ENCODE measurements around the gene SLC4A11.

SLC4A11 gene

DNA sequence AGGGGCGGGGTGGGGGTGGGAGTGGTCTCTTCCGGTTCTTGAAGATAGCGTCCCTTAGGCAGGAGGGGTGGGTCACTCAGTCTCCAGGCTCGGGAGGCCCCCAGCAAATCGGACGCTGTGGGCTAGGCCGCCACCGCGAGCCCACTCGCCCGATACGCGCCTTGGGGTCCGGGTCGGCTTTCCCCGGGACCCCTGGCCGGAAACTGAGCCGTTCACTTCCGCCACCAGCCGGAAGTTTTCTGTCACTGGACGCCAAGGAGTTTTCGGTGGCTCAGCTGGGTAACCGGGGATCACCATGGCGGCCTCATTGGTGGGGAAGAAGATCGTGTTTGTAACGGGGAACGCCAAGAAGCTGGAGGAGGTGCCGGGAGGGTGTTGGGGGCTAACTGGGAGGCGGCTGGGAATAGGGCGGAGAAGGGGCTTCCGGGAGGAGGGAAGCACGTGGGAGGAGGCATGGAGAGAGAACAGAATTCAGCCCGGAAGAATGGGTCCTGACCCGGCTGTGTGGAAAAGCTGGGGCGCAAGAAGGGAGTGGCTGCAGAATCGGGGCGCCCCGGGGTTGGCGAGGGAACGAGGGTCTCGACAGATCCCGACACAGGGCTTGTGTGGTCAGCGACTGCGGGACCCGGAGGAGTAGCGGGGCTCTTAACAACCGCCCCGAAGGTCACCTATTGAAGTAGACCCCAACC, 29.6 kb downstream of the SLC4A11 start, which contains the start of gene ITPA:
Gene ITPA (plus strand): TSS at position 242 of the 689 bp plus-strand sequence. CDS start 54 bp downstream, at position 296.
- TF ChIP-seq ZBTB7A (IDR thresholded peaks at IDR 0.05; ENCODE audit: low read depth) (peak; percentile 90; the same call in 1 of the 2 replicates), EP300 (IDR thresholded peaks at IDR 0.05; ENCODE audit: borderline replicate concordance) (no peak), CEBPB (IDR thresholded peaks at IDR 0.05) (no peak), CREB1 (IDR thresholded peaks at IDR 0.05; ENCODE audit: low read depth) (no peak), YY1 (IDR thresholded peaks at IDR 0.05; ENCODE audit: low read depth) (peak; percentile 74; the same call in 1 of the 2 replicates), RAD21 (IDR thresholded peaks at IDR 0.05; ENCODE audit: low read depth) (no peak), TEAD4 (IDR thresholded peaks at IDR 0.05) (no peak), TAF1 (IDR thresholded peaks at IDR 0.05; ENCODE audit: low read depth) (peak; percentile 80), NFIC (IDR thresholded peaks at IDR 0.05) (no peak), TCF12 (IDR thresholded peaks at IDR 0.05; ENCODE audit: low read depth) (peak; percentile 65), EGR1 (IDR thresholded peaks at IDR 0.05) (no peak), FOXM1 (IDR thresholded peaks at IDR 0.05; ENCODE audit: borderline replicate concordance, low read depth) (no peak)
- TF ChIP-seq, protein P1, sequence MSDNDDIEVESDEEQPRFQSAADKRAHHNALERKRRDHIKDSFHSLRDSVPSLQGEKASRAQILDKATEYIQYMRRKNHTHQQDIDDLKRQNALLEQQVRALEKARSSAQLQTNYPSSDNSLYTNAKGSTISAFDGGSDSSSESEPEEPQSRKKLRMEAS (IDR thresholded peaks at IDR 0.05), result peak; percentile 93
- TF ChIP-seq, protein P2, sequence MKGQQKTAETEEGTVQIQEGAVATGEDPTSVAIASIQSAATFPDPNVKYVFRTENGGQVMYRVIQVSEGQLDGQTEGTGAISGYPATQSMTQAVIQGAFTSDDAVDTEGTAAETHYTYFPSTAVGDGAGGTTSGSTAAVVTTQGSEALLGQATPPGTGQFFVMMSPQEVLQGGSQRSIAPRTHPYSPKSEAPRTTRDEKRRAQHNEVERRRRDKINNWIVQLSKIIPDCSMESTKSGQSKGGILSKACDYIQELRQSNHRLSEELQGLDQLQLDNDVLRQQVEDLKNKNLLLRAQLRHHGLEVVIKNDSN (IDR thresholded peaks at IDR 0.05), result peak; percentile 64
- TF ChIP-seq, protein P3, sequence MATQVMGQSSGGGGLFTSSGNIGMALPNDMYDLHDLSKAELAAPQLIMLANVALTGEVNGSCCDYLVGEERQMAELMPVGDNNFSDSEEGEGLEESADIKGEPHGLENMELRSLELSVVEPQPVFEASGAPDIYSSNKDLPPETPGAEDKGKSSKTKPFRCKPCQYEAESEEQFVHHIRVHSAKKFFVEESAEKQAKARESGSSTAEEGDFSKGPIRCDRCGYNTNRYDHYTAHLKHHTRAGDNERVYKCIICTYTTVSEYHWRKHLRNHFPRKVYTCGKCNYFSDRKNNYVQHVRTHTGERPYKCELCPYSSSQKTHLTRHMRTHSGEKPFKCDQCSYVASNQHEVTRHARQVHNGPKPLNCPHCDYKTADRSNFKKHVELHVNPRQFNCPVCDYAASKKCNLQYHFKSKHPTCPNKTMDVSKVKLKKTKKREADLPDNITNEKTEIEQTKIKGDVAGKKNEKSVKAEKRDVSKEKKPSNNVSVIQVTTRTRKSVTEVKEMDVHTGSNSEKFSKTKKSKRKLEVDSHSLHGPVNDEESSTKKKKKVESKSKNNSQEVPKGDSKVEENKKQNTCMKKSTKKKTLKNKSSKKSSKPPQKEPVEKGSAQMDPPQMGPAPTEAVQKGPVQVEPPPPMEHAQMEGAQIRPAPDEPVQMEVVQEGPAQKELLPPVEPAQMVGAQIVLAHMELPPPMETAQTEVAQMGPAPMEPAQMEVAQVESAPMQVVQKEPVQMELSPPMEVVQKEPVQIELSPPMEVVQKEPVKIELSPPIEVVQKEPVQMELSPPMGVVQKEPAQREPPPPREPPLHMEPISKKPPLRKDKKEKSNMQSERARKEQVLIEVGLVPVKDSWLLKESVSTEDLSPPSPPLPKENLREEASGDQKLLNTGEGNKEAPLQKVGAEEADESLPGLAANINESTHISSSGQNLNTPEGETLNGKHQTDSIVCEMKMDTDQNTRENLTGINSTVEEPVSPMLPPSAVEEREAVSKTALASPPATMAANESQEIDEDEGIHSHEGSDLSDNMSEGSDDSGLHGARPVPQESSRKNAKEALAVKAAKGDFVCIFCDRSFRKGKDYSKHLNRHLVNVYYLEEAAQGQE (IDR thresholded peaks at IDR 0.05; ENCODE audit: low read depth), result no peak

DNA sequence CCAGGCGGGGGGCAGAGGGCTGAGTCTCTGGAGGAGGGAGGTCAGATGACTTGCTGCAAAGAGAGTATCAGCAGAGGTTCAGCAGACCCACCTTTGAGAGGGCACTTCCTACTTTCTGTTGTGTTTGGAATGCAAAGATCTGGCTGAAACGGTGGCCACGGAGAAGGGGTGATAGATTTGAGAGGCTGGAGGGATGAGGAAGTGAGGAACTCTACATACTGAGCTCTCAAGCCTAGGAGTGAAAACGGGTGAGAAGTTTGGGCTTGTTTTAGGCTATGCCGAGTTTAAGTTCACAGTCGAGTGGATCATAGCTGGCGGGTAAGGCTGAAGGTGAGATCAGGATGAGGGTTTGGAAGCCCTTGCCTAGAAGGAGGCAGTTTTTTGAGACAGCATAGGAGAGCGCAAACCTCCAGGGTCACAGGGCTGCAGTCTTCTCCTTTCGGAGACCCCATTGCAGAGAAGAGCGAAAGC, 30.2 kb downstream of the SLC4A11 start:
- TF ChIP-seq CEBPB (IDR thresholded peaks at IDR 0.05) (no peak), YY1 (IDR thresholded peaks at IDR 0.05; ENCODE audit: low read depth) (no peak), EP300 (IDR thresholded peaks at IDR 0.05; ENCODE audit: borderline replicate concordance) (no peak), EGR1 (IDR thresholded peaks at IDR 0.05) (no peak), ZBTB7A (IDR thresholded peaks at IDR 0.05; ENCODE audit: low read depth) (no peak), TAF1 (IDR thresholded peaks at IDR 0.05; ENCODE audit: low read depth) (no peak)
- TF ChIP-seq, protein P3 (IDR thresholded peaks at IDR 0.05; ENCODE audit: low read depth), result no peak
- TF ChIP-seq, protein P1 (IDR thresholded peaks at IDR 0.05), result no peak
- TF ChIP-seq, protein P2 (IDR thresholded peaks at IDR 0.05), result no peak

DNA sequence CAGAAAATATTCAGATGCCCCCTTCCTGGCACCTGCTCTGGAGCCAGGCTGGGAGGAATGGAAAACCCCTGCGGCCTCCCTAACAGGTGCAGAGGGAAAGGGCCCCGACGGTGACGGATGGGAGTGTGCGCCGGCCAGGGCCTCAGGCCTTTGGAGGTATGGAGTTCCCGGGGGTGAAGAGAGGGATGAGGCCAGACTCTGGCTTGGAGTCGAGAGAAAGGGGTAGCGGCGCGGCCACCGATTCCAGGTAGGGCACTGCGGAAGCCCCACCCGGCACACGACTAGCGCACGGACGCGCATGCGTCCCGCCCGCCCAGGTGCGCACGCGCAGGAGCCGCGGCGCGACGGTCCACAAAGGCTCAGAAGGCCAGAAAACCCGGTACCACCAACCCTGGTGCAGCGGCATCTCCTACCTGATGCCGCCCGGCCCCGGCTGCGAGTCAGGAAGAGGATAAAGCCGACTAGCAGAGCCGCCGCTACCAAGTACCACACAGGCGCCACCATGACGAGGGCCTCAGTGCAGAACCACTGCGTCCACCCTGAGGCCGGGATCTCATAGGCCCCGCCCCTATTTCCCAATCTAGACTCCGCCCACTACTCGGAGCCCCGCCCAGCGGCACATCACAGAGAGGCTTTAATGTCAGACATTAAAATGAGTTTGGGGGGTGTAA, 34.7 kb downstream of the SLC4A11 start, which contains the start of gene DDRGK1:
Gene DDRGK1 (minus strand): TSS at position 559 of the 671 bp plus-strand sequence. CDS start 55 bp downstream, at position 504.
- TF ChIP-seq, protein P1 (IDR thresholded peaks at IDR 0.05), result peak; percentile 67
- TF ChIP-seq TEAD4 (IDR thresholded peaks at IDR 0.05) (no peak), EGR1 (IDR thresholded peaks at IDR 0.05) (no peak), CEBPB (IDR thresholded peaks at IDR 0.05) (peak; percentile 95), TAF1 (IDR thresholded peaks at IDR 0.05; ENCODE audit: low read depth) (peak; percentile 42; the same call in 1 of the 2 replicates)
- TF ChIP-seq, protein P3 (IDR thresholded peaks at IDR 0.05; ENCODE audit: low read depth), result no peak
